Iris pigment epithelial cell (primary cell): ENCODE measurements around the gene ST7.

Source experiments
- DNase-seq: peaks from one replicate; pipeline ENCODE4 v3.0.0-alpha.2; 2011; ENCODE audit warnings: low read depth

The ST7 gene

GRCh38 chr7:117157241-117158209, 204.2 kb downstream of the ST7 start:
- DNase-seq: peak; percentile 93

GRCh38 chr7:117158941-117159697, 205.8 kb downstream of the ST7 start:
- DNase-seq: peak; percentile 62

- no peak for DNase-seq
These were observed 209.8 kb downstream of the ST7 start for GRCh38 chr7:117163101-117163500.

- DNase-seq: peak; percentile 61
These were observed 211.3 kb downstream of the ST7 start for GRCh38 chr7:117164620-117165019.

GRCh38 chr7:117165656-117166055, 212.4 kb downstream of the ST7 start:
- DNase-seq: no peak

- DNase-seq: no peak
These were observed 216.6 kb downstream of the ST7 start for GRCh38 chr7:117169907-117170306.

GRCh38 chr7:117171106-117171505, 217.8 kb downstream of the ST7 start:
- DNase-seq: no peak

GRCh38 chr7:117172283-117172682, 219.0 kb downstream of the ST7 start:
- no peak for DNase-seq

- DNase-seq: no peak
These were observed 219.9 kb downstream of the ST7 start for GRCh38 chr7:117173035-117173770.

GRCh38 chr7:117176206-117176605, 222.9 kb downstream of the ST7 start:
- no peak for DNase-seq

GRCh38 chr7:117178600-117178999, 225.3 kb downstream of the ST7 start:
- no peak for DNase-seq

GRCh38 chr7:117179701-117180100, 226.4 kb downstream of the ST7 start:
- DNase-seq: no peak

- DNase-seq: no peak
These were observed 230.4 kb downstream of the ST7 start for GRCh38 chr7:117183729-117184128.

GRCh38 chr7:117184367-117184766, 231.1 kb downstream of the ST7 start:
- DNase-seq: no peak

- no peak for DNase-seq
These were observed 231.8 kb downstream of the ST7 start for GRCh38 chr7:117185124-117185523.

- peak; percentile 86 for DNase-seq
These were observed 233.1 kb downstream of the ST7 start for GRCh38 chr7:117186218-117187010.

GRCh38 chr7:117188376-117188775, 235.1 kb downstream of the ST7 start:
- DNase-seq: no peak

- peak; percentile 61 for DNase-seq
These were observed 235.8 kb downstream of the ST7 start for GRCh38 chr7:117188949-117189592.

- DNase-seq: no peak
These were observed 236.8 kb downstream of the ST7 start for GRCh38 chr7:117190104-117190503.

- no peak for DNase-seq
These were observed 237.6 kb downstream of the ST7 start for GRCh38 chr7:117190746-117191435.
